ENCODE data around the gene C19orf47.

C19orf47 gene

DNA sequence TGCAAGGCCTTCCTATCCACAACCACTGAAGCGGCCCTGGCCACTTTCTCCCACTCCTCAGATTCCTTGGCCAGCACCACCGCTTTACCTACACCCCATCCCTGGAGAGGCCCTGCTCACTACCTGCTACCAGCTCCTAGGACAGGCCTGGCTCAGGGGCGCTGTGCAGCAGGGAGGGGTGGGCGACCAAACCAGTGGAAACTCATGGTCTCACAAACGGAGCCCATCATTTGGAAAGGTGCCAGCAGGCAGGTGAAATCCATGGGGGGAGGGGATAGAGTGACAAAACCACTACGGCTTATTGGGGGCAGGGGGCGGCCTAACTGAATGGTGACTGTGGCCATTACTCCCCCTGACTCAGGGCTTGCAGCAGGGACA, 27.6 kb downstream of the C19orf47 start:
- DNase-seq (ENCODE audit: low read depth in 2 of 2) = no peak

DNA sequence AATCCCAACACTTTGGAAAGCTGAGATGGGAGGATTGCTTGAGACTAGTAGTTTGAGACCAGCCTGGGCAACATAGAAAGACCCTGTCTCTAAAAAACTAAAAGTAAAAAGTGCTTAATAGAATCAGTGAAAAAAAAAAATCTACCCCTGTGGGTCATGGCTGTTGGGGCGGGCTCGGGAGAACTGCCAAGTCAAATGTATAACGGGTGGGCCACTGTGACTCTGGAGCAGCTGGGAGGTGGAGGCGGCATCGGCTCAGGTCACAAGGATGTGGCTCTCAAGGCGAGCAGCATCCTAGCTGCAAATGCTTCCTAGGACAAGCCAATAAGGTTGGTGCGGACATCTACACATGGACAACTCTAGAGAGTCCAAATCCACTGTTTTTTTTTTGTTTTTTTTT, 30.9 kb downstream of the C19orf47 start:
- no peak for DNase-seq (ENCODE audit: low read depth in 2 of 2)

DNA sequence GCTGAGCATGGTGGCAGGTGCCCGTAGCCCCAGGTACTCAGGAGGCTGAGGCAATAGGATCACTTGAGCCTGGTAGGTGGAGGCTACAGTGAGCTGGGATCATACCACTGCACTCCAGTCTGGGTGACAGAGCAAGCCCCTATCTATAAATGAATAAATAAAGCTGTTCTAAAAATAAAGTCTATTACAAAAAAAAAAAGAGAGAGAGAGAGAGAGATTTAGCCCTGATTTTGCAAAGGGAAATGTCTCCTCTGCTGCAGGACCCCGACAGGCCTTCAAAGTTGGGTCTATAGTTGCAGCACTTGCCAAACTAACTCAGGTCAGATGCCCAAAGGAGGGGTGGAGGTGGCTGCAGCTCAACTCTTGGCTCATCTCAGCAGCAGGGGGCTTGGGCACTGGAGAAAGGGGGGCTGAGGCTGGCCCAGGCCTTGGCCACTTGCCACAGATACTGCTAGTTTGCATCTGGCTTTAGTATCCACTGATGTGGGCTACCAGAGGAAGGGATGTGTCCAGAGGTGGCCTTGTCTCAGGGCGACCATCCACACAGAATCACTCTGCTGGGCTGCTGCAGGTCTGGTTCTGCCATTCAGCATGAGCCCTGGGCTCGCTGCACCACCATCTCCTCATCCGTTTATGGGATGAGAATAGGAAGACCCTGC, 32.3 kb downstream of the C19orf47 start:
- no peak for DNase-seq (ENCODE audit: low read depth in 2 of 2)

DNA sequence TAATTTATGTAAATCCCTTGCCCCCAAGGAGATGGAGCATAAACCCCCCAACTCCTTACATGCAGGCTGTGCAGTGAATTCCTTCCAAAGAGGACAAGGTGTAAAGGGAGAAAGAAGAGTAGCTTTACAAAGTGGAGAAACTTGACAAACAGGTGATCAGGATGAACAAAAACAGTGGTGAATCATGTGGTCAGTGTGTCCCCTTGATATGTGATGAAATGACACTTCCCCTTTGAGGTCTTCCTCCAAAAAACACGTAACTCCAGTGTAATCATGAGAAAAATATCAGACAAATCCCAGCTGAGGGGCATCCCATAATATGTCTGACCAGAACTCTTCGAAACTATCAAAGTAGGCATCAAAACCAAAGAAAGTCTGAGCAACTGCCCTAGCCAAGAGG, 33.5 kb downstream of the C19orf47 start:
- no peak for DNase-seq (ENCODE audit: low read depth in 2 of 2)

DNA sequence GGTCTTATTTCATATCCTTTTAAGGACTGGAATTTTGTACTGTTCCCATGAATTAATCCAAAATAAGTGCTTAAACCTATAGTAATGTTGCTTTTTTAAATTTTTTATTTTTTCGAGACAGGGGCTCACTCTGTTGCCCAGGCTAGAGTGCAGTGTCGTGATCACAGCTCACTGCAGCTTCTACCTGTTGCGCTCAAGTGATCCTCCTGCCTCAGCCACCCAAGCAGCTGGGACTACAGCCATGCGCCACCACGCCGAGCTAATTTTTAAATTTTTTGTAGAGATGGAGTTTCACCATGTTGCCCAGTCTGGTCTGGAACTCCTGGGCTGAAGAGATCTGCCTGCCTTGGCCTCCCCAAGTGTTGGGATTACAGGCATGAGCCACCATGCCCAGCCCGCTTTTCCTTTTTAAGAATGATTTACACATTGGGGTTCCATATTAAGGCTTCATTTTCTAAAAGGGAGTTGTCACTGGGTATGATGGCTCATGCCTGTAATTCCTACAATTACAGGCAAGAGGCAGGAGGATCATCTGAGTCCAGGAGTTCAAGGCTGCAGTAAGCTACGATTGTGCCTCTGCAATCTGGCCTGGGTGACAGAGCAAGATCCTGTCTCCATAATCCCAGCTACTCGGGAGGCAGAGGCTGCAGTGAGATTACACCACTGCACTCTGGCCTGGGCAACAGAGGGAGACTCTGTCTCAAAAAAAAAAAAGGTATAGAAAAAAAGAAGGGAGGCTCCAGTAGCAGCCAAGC, 34.8 kb downstream of the C19orf47 start:
- no peak for DNase-seq (ENCODE audit: low read depth in 2 of 2)

DNA sequence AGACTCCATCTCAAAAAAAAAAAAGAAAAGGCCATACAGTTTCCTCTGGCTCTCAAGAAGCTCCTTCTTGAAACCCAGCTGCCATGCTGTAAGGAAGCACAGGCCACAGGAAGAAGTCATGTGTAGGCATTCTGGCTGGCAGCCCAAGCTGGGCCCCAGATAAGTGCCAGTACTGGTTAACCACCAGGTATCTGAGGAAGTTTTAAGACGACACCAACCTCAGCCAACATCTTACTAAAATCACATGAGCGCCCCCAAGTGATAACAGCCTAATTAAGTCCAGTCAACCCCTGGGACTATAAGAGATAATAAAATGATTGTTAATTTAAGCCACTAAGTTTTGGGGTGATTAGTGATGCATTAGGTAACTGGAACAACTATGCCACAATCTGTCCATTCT, 35.7 kb downstream of the C19orf47 start:
- no peak for DNase-seq (ENCODE audit: low read depth in 2 of 2)

DNA sequence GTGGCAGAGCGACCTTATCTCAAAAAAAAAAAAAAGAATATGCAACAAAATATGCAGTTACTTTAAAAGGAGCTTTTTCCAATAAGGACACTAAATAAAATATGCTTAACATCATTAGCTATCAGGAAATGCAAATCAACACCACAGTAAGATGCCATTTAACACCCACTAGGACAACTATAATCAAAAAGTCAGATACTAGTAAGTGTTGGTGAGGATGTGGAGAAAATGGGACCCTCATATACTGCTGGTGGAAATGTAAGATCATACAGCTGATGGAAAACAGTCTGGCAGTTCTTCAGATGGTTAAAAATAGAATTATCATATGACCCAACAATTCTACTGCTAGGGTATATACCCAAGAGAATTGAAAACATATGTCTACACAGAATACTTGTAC, 38.5 kb downstream of the C19orf47 start:
- DNase-seq (ENCODE audit: low read depth in 2 of 2) = no peak

DNA sequence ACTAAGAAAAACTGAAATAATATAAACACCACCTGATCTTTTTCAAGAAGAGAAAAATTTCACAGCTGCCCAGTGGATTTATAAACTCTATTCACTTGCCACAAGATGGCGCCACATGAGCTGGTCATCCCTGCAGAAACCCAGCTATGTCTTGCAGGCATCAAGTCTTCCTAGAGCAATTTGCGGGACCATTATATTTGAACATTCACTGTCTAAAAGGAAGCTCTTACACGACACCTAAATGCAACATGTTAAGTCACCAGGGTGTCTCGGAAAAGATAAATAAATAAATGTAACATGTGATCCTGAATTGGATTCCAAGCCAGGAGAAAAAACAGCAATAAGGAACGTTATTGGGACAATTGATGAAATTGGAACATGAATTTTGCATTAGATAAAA, 42.8 kb downstream of the C19orf47 start:
- peak; percentile 69 to 70 for DNase-seq (ENCODE audit: low read depth in 2 of 2)

DNA sequence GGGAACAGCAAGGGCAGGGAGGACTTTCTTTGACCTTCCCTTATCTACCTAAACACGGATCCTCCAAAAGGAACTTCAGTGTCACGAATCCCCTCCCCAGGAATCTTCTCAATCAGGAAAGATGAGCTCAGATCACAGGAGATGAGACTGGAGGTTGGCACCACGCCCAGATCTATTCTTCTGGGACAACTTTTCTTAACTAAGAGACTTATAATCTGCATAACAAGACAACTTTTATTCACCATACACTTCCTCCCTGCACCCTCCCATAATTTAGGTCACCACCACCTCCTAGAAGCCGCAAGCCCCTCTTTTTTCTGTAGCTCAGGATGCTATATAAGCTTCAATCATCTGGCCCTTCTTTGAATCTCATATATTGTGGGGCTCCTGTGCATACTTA, 43.9 kb downstream of the C19orf47 start:
- DNase-seq (ENCODE audit: low read depth in 2 of 2) = no peak

DNA sequence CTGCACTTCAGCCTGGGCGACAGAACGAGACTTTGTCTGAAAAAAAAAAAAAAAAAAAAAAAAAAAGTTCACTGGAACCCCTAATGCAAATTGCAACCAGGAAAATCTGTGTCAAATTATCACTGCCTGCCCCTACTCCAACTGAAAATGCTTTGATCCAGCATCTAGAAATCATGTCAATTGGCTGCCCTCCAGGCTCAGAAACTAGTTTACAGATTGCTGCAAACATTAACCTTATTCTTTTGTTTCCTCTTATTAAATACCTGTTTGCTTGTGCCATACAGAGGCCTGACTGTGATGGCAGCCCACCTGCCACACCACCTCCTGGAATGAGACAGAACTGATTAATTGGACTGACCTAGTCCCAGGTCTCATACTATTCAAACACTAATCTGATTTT, 44.4 kb downstream of the C19orf47 start:
- DNase-seq (ENCODE audit: low read depth in 2 of 2) = no peak

DNA sequence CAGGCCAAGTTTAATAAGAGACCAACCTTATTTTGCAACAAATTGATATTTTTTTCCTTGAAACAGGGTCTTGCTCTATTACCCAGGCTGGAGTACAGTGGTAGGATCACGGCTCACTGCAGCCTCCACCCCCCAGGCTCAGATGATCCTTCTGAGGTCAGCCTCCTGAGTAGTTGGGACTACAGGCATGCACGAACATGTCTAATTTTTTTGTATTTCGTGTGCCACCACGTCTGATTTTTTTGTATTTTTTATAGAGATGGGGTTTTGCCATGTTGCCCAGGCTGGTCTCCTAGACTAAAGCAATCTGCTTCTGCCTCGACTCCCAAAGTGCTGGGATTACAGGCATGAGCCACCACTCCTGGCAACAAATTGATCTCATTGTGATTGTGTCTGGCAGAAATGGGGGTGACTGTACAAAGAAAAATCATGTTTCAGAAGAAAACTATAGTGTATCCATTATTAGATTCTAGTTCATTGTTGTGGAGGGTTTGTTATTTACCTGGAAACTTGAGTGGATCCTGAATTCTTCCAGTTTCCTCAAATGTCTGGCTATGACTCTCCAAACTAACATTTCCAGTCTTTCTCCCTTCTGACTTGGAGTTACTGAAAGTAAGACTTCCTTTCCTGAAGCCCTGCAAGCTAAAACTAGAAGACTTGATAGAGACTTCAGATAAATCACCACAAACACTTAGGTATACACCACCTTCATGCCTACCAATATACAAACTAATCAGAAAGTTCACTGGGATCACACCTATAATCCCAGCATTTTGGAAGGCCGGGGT, 45.8 kb downstream of the C19orf47 start:
- no peak for DNase-seq (ENCODE audit: low read depth in 2 of 2)

DNA sequence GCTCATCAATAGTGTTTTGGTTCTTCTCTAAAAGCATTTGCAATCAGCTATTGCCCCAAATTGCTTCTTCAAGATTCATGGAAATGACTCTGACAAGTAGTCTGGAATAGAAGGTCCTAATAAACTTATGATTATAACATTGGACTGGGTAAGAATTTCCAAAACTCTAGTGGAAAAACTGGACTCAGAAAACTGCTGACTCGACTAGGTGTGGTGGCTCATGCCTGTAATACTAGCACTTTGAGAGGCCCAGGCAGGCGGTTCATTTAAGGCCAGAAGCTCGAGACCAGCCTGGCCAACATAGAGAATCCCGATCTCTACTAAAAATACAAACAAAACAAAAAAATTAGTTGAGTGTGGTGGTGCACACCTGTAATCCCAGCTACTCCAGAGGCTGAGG, 47.5 kb downstream of the C19orf47 start:
- DNase-seq (ENCODE audit: low read depth in 2 of 2) = no peak

DNA sequence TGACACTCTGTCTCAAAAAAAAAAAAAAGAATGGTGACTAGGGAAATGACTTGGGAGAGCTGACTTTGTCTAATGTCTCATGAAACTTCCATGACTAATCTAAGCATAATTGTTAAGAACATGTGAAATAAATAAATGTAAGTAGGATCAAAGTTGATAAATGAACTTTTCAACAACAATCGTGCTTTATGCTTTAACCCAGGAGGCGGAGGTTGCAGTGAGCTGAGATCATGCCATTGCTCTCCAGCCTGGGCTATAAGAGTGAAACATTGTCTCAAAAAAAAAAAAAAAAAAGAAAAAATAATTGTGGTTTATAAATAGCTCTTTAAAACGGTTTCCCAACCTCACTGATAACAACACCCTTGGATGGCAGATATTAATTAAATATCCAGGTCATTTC, 50.2 kb downstream of the C19orf47 start:
- DNase-seq (ENCODE audit: low read depth in 2 of 2) = no peak

DNA sequence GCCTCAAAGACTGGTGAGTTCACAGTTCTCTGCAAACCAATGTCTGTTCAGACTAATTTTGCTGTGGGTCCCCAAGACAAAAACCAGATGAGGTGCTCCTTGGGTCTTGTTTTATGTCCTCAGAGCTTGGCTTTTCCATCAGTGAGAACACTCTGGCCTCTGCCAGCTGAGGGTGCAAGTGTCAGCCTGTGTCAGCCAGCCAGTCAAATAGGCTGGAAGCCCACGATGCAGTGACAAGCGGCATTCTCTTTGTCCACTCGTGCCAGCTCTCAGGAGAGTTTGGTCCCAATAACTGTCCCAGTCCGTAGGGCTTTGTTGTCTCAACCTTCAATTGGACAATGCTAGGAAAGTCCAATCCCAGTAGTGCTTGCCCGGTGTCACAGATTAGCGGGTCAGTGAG, 53.6 kb downstream of the C19orf47 start:
- no peak for DNase-seq (ENCODE audit: low read depth in 2 of 2)

DNA sequence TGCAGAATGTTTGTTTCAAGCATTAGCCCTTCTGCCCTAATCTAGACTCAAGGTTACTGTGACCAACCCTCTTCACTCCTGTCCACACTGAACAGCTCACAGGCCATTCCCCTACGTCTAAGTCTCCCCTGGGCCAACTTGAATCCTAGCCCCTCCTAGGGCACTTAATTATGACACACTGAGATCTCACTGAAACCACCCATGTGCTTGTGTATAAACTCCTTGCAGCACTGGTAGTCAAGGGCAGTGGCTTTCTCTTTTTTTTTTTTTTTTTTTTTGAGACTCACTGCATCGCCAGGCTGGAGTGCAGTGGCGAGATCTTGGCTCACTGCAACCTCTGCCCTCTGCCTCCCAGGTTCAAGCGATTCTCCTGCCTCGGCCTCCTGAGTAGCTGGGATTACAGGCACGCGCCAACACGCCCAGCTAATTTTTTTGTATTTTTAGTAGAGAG, 61.2 kb downstream of the C19orf47 start:
- no peak for DNase-seq (ENCODE audit: low read depth in 2 of 2)

DNA sequence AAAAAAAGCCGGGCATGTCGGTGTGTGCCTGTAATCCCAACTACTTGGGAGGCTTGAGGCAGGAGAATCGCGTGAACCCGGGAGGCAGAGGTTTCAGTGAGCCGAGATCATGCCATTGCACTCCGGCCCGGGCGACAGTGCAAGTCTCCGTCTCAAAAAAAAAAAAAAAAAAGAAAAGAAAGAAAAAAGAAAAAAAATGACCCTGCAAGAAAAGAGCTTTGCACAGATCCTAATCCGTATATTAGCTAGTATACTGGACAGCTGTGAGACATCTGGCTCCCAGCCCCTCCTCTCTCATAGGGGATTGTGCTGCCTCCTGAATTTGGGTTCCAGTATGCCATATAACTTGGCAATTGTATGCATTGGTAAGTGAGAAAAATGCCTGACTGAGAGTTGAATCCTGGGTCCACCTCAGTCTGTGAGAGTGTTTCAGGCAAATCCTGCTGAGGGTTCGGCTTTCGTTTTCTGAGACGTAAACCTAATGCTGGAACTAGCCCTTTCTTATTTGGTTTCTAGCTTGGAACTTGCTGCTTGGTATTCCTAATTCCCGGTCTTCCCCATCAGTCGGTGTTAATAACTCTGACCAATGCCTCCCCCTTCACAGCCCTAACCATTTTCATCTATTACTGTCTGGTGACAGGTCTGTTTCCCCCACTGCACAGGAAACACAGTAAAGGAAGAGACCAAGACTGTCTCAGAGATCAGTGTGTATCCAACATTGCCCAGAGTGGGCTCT, 61.8 kb downstream of the C19orf47 start:
- no peak for DNase-seq (ENCODE audit: low read depth in 2 of 2)

DNA sequence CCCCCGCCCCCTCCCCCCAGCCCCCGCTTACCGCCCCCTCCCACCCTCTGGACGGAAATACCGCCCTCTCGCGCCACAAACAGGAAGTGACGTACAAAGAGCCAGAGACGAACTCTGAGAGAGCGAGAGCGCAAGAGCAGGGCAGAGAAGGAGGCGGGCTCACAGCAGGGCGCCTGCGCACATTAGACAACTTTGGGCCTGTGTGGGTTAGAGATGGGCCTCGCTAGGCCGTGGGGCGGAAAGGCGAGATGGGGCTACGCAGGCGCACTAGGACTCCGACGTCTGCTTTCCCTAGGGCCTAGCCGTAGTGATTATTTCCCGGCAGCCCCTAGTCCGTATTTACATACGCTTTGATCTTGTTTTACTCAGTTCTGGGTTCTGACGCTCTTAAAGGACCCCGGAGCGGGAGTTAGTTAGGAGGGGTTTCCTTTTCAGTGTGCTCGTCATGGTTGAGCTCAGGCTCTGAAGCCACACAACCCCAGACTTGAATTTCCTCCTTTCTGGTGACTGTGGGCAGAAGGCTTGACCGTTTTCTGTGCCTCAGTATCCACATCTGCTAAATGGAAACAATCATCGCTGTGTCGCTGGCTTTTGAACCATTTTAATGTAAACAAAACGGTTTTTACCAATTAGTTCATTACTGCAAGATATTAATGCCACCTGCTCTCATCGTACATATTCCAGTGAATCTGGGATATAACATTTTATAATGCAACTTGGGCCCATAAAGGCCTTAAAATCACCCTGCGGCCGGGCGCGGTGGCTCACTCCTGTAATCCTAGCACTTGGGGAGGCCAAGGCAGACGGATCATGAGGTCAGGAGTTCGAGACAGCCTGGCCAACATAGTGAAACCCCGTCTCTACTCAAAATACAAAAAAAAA, 62.6 kb downstream of the C19orf47 start:
- DNase-seq (ENCODE audit: low read depth in 2 of 2) = peak; percentile 88 to 95

DNA sequence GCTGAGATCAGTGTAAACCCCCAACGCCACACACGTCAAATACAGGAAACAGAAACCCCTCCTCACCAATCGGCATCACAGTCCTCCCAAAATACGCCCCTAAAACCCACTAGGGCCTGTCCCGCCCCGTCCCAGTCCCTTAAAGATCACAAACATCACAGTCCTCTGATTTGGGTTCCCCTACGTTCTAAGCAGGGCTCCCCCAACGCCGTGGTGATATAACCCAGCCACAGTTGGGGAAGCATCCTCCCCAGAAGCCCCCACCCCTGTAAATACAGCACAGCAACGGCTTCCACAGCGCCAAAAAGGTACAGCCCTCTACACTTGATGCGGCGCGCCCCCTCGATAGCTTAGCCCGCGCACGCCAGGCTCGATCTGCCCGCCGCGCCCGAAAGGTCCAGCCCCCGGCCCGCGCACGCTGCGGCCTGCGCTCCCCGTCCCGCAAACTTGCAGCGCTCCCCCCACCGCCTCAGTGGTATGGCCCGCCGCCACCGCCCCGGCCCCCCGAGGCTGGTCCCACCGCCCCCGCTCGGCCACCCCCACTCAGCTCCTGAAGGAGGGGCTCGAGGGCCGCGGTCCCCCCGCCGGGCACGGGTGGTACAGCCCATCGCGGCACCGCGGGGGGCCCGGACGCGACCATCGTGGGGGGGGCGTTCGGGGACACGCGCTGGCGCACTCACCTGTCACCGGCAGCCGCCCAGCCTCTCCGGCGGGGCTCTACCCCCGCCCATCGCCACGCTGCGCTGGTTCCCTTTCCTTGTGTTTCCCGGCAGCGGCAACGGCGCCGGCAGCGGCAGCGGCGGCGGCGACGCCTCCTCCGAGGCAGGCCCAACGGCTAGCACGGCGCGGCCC, 63.5 kb downstream of the C19orf47 start, which contains the start of gene AKT2:
Gene AKT2 (minus strand): TSS at position 845 of the 852 bp plus-strand sequence. CDS start 20,078 bp downstream, outside the sequence.
- DNase-seq (ENCODE audit: low read depth in 2 of 2) = peak; percentile 34 to 61

DNA sequence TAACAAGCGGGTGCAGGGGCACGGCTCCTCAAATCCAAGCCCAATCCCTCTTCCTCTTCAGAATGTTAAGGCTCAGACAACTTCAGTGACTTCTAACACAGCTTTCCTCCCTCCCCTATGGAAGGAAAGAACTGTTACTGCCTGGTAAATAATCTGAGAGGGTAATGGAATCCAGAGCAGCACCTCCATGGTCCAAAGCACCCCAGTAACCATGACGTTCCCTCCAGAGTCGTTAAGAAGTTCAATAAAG, 64.0 kb downstream of the C19orf47 start:
- no peak for DNase-seq (ENCODE audit: low read depth in 2 of 2)

Measured in stimulated activated CD4-positive, alpha-beta T cell treated with anti-CD3 and anti-CD28 coated beads, Interleukin-4, amount 100 ng/mL, for 48 hours (primary cell).